Trophoblast cell (in vitro differentiated cells and primary cell): Measurements from ENCODE around the gene SHE.

ENCODE experiments used
- DNase-seq, 2 donors: peaks; one replicate each; pipeline ENCODE4 v3.0.0-alpha.2; 2016
- H2AFZ ChIP-seq: 2 replicates; pipeline ENCODE4 v1.6.1; 2013; ENCODE audit warnings: low read length, moderate library complexity, mild to moderate bottlenecking; ENCODE audit not compliant: insufficient read depth, poor library complexity
- H2AK5ac ChIP-seq: 2 replicates; pipeline ENCODE4 v1.6.1; 2013; ENCODE audit warnings: mild to moderate bottlenecking, low read length
- H2BK120ac ChIP-seq: 2 replicates; pipeline ENCODE4 v1.6.1; 2013; ENCODE audit warnings: low read length, mild to moderate bottlenecking, moderate library complexity; ENCODE audit not compliant: insufficient read depth, poor library complexity
- H2BK12ac ChIP-seq: 2 replicates; pipeline ENCODE4 v1.6.1; 2013; ENCODE audit warnings: mild to moderate bottlenecking, low read length, moderate library complexity
- H2BK5ac ChIP-seq: 2 replicates; pipeline ENCODE4 v1.6.1; 2013; ENCODE audit warnings: low read length, low read depth, moderate library complexity, mild to moderate bottlenecking; ENCODE audit not compliant: poor library complexity
- H3K14ac ChIP-seq: 2 replicates; pipeline ENCODE4 v1.6.1; 2013; ENCODE audit warnings: mild to moderate bottlenecking, low read length
- H3K18ac ChIP-seq: 2 replicates; pipeline ENCODE4 v1.6.1; 2013; ENCODE audit warnings: mild to moderate bottlenecking, low read length
- H3K23ac ChIP-seq: 2 replicates; pipeline ENCODE4 v1.6.1; 2013; ENCODE audit warnings: low read length
- H3K27ac ChIP-seq: 2 replicates; pipeline ENCODE4 v1.5.1; 2013; ENCODE audit warnings: low read depth, mild to moderate bottlenecking, inconsistent platforms, low read length, moderate library complexity
- H3K27me3 ChIP-seq: 2 replicates; pipeline ENCODE4 v1.6.1; 2013; ENCODE audit warnings: inconsistent platforms, mild to moderate bottlenecking, low read length, moderate library complexity; ENCODE audit not compliant: insufficient read depth
- H3K36me3 ChIP-seq, 2 experiments: 1 replicate in 1 of 2; 2 replicates in 1 of 2; pipeline ENCODE4 v1.6.1; 2013; ENCODE audit warnings: low read length in 2 of 2, mild to moderate bottlenecking in 2 of 2, moderate library complexity in 1 of 2; ENCODE audit not compliant: insufficient read depth in 2 of 2, control insufficient read depth in 1 of 2
- H3K4ac ChIP-seq: 2 replicates; pipeline ENCODE4 v1.6.1; 2013; ENCODE audit warnings: low read depth, mild to moderate bottlenecking, low read length, moderate library complexity
- H3K4me1 ChIP-seq, 2 experiments: 1 replicate in 1 of 2; 2 replicates in 1 of 2; pipeline ENCODE4 v1.6.1; 2013; ENCODE audit warnings: low read length in 2 of 2, mild to moderate bottlenecking in 2 of 2, moderate library complexity in 1 of 2; ENCODE audit not compliant: insufficient read depth in 2 of 2, control insufficient read depth in 1 of 2
- H3K4me2 ChIP-seq: 2 replicates; pipeline ENCODE4 v1.6.1; 2013; ENCODE audit warnings: inconsistent platforms, mild to moderate bottlenecking, low read length, moderate library complexity
- H3K4me3 ChIP-seq: 2 replicates; pipeline ENCODE4 v1.5.1; 2013; ENCODE audit warnings: mild to moderate bottlenecking, low read depth, low read length, inconsistent platforms
- H3K79me1 ChIP-seq: one replicate; pipeline ENCODE4 v1.6.1; 2013; ENCODE audit warnings: low read length
- H3K79me2 ChIP-seq: 2 replicates; pipeline ENCODE4 v1.6.1; 2013; ENCODE audit warnings: low read length, mild to moderate bottlenecking; ENCODE audit not compliant: control insufficient read depth, insufficient read depth, poor library complexity
- H3K9ac ChIP-seq: 2 replicates; pipeline ENCODE4 v1.6.1; 2013; ENCODE audit warnings: mild to moderate bottlenecking, low read length
- H3K9me3 ChIP-seq: 2 replicates; pipeline ENCODE4 v1.6.1; 2013; ENCODE audit warnings: low read depth, mild to moderate bottlenecking, control low read depth, inconsistent platforms, low read length; ENCODE audit not compliant: insufficient read depth
- H4K12ac ChIP-seq: 2 replicates; pipeline ENCODE4 v1.6.1; 2013; ENCODE audit warnings: low read depth, mild to moderate bottlenecking, low read length, moderate library complexity
- H4K8ac ChIP-seq: 2 replicates; pipeline ENCODE4 v1.6.1; 2013; ENCODE audit warnings: low read depth, mild to moderate bottlenecking, low read length, moderate library complexity
- H4K91ac ChIP-seq: one replicate; pipeline ENCODE4 v1.6.1; 2013; ENCODE audit warnings: low read depth, mild to moderate bottlenecking, low read length, moderate library complexity
- WGBS: extraction: QIAGEN DNeasy Blood & Tissue Kit; methylation state at CpG from one replicate; pipeline ENCODE4 v1.1.7; 2013; ENCODE audit warnings: missing lambda C conversion rate; ENCODE audit not compliant: insufficient read length, insufficient coverage; ENCODE audit errors: extremely low coverage; 5-methylcytosine and 5-hydroxymethylcytosine counted together

Gene SHE

GRCh38 chr1:154496383-154496782 lies 5.8 kb downstream of the SHE start:
- H3K27me3 ChIP-seq, result peaks cover 20% of the 10 kb centered on the region
- H3K79me1 ChIP-seq, result no peaks in the 10 kb centered on the region
- peaks cover 2% of the 10 kb centered on the region for H3K9me3 ChIP-seq
- peaks cover 2% of the 10 kb centered on the region in 2 experiments for H3K4me1 ChIP-seq
- H4K12ac ChIP-seq, result no peak overlapping the region
- no peak overlapping the region for H3K4me2 ChIP-seq
- H3K27ac ChIP-seq, result no peak overlapping the region
- H2BK5ac ChIP-seq, result no peak overlapping the region
- H3K18ac ChIP-seq, result no peak overlapping the region
- no peak overlapping the region for H3K9ac ChIP-seq
- WGBS, result no CpG with 5 or more reads among the region's 5 CpGs
- H2BK120ac ChIP-seq, result no peak overlapping the region
- no peak overlapping the region for H2BK12ac ChIP-seq
- DNase-seq, result no peak
- no peak overlapping the region for H4K8ac ChIP-seq
- H3K4ac ChIP-seq, result no peak overlapping the region
- H3K4me3 ChIP-seq, result no peak overlapping the region
- no peak overlapping the region for H4K91ac ChIP-seq
- H3K36me3 ChIP-seq, result no peaks in the 10 kb centered on the region
- no peak overlapping the region for H3K14ac ChIP-seq
- no peak overlapping the region for H3K23ac ChIP-seq
- no peak overlapping the region for H2AFZ ChIP-seq
- no peaks in the 10 kb centered on the region for H3K79me2 ChIP-seq
- no peak overlapping the region for H2AK5ac ChIP-seq

DNA sequence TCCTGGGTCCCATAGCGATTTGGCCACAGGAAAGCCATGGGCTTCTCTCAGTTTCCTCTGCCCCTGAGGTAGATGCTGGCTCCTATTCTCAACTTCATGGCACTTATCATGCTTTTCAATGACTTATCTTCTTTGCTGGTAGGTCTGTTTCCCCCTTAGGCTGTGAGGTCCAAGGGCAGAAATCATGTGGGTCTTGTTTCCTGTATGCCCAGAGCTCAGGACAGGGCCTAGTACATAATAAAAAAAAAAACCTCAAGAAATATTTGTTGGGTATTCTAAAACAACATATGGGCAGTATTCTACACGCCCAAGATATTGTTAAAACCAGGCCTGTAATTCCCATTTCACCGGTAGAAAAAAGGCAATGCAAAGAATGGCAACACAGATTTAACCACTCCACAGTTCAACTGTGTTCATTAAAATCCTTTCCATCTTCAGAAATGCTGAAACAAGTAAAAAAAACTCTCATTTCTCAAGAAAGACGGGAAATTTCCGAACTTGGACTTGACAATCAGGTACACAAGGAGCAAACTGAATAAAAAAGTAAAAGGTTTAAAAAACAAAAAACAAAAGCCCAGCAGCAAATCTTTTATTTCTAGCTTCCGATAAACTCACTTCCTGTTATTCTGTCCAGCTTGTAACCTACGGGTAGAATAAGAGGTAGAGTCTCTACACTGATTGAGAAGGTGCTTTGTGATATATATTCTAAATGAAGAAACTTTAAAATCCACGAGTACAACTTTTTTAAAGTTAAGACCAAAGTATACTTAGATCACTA lies 6.5 kb downstream of the SHE start:
- Histone ChIP-seq H3K4ac (no peak overlapping the region), H3K27ac (no peak overlapping the region)
- no peak for DNase-seq

DNA sequence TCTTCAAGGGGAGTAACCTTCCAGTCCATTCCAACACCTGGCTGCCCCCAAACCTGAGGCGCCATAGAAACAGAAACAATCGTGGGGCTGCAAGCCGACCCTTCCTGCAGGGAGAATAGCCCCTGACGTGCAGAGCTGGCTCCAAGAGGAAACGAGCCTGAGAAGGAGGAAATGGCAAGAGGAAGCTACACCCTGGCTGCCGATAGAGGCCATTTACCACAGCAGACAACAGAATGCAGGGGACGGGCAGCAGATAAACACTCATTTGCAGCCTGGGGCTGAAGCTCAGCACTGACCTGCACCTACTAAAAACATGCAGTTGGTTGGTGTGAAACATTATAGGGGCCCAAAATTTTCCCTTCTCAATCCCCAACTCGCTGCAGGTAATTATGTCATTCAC lies 8.9 kb downstream of the SHE start:
- Histone ChIP-seq H2BK5ac (no peak overlapping the region), H4K12ac (no peak overlapping the region), H4K91ac (no peak overlapping the region), H3K23ac (no peak overlapping the region), H3K18ac (no peak overlapping the region), H2BK120ac (no peak overlapping the region), H2AK5ac (no peak overlapping the region), H2AFZ (no peak overlapping the region), H3K4me1 (peaks cover 0 to 2% of the 10 kb centered on the region in 2 experiments), H3K27ac (no peak overlapping the region), H3K4me2 (no peak overlapping the region), H3K79me1 (no peaks in the 10 kb centered on the region), H3K27me3 (no peaks in the 10 kb centered on the region), H2BK12ac (no peak overlapping the region), H3K14ac (no peak overlapping the region), H4K8ac (no peak overlapping the region), H3K4me3 (no peak overlapping the region), H3K79me2 (no peaks in the 10 kb centered on the region), H3K9me3 (peaks cover 2% of the 10 kb centered on the region), H3K9ac (no peak overlapping the region), H3K4ac (no peak overlapping the region), H3K36me3 (no peaks in the 10 kb centered on the region)
- no CpG with 5 or more reads among the region's 8 CpGs for WGBS
- no peak for DNase-seq

More for the DNA sequence above, 6.5 kb downstream of the SHE start:
- H3K79me1 ChIP-seq, result no peaks in the 10 kb centered on the region
- H4K91ac ChIP-seq, result no peak overlapping the region
- no peak overlapping the region for H2AFZ ChIP-seq
- peaks cover 2% of the 10 kb centered on the region for H3K9me3 ChIP-seq
- no peak overlapping the region for H2AK5ac ChIP-seq
- no peak overlapping the region for H4K8ac ChIP-seq
- no peak overlapping the region for H2BK5ac ChIP-seq
- H3K4me2 ChIP-seq, result no peak overlapping the region
- no peaks in the 10 kb centered on the region for H3K79me2 ChIP-seq
- no peak overlapping the region for H2BK120ac ChIP-seq
- H3K23ac ChIP-seq, result no peak overlapping the region
- H3K9ac ChIP-seq, result no peak overlapping the region
- WGBS, result no CpG with 5 or more reads among the region's 8 CpGs
- H3K4me3 ChIP-seq, result no peak overlapping the region
- H3K4me1 ChIP-seq, result peaks cover 0 to 2% of the 10 kb centered on the region in 2 experiments
- H2BK12ac ChIP-seq, result no peak overlapping the region
- H3K18ac ChIP-seq, result no peak overlapping the region
- no peaks in the 10 kb centered on the region for H3K36me3 ChIP-seq
- no peak overlapping the region for H4K12ac ChIP-seq
- peaks cover 14% of the 10 kb centered on the region for H3K27me3 ChIP-seq
- no peak overlapping the region for H3K14ac ChIP-seq

- H2BK12ac ChIP-seq, result no peak overlapping the region
Measured at GRCh38 chr1:154492115-154492514, 10.1 kb downstream of the SHE start.

More at GRCh38 chr1:154492115-154492514, 10.1 kb downstream of the SHE start:
- Histone ChIP-seq H2BK5ac (no peak overlapping the region), H3K14ac (no peak overlapping the region), H3K23ac (no peak overlapping the region), H3K79me1 (no peaks in the 10 kb centered on the region), H3K18ac (no peak overlapping the region), H3K36me3 (no peaks in the 10 kb centered on the region), H4K8ac (no peak overlapping the region), H3K9me3 (peaks cover 2% of the 10 kb centered on the region), H4K12ac (no peak overlapping the region), H3K27me3 (no peaks in the 10 kb centered on the region), H2AK5ac (no peak overlapping the region), H3K9ac (no peak overlapping the region), H3K79me2 (no peaks in the 10 kb centered on the region), H3K4ac (no peak overlapping the region), H3K27ac (no peak overlapping the region), H4K91ac (no peak overlapping the region), H3K4me2 (no peak overlapping the region), H2AFZ (no peak overlapping the region), H3K4me1 (peaks cover 0 to 2% of the 10 kb centered on the region in 2 experiments), H3K4me3 (no peak overlapping the region), H2BK120ac (no peak overlapping the region)
- no CpG with 5 or more reads among the region's 4 CpGs for WGBS
- DNase-seq, result no peak
